HUES48 (cell line): ENCODE data around the gene SYNPO2.
"Not testable (repeated sequence)": the region's sequence is repeated elsewhere in the genome, so short reads cannot be mapped to it uniquely, and the experiment has no call there.

Source experiments
- H3K27ac ChIP-seq: one replicate; pipeline ENCODE4 v1.7.0; 2013; ENCODE audit warnings: low read depth, low read length, inconsistent platforms
- H3K27me3 ChIP-seq: 2 replicates; pipeline ENCODE4 v1.6.1; 2013; ENCODE audit warnings: mild to moderate bottlenecking, low read length; ENCODE audit not compliant: control insufficient read depth, insufficient read depth
- H3K36me3 ChIP-seq: 2 replicates; pipeline ENCODE4 v1.6.1; 2013; ENCODE audit warnings: low read length; ENCODE audit not compliant: control insufficient read depth, insufficient read depth
- H3K4me1 ChIP-seq: 2 replicates; pipeline ENCODE4 v1.6.1; 2013; ENCODE audit warnings: mild to moderate bottlenecking, low read length; ENCODE audit not compliant: control insufficient read depth, insufficient read depth
- H3K4me3 ChIP-seq: 2 replicates; pipeline ENCODE4 v1.5.1; 2013; ENCODE audit warnings: mild to moderate bottlenecking, low read depth, low read length
- H3K9ac ChIP-seq: 2 replicates; pipeline ENCODE4 v1.6.1; 2013; ENCODE audit warnings: mild to moderate bottlenecking, low read depth, low read length, moderate library complexity
- H3K9me3 ChIP-seq: 2 replicates; pipeline ENCODE4 v1.6.1; 2013; ENCODE audit warnings: low read length; ENCODE audit not compliant: control insufficient read depth, insufficient read depth

SYNPO2 gene

GRCh38 chr4:119041396-119041795 is 152.7 kb downstream of the SYNPO2 start:
- H3K27ac ChIP-seq, result peak overlapping the region; percentile 70
- peaks cover 50% of the 10 kb centered on the region for H3K4me1 ChIP-seq
- no peak overlapping the region for H3K4me3 ChIP-seq

DNA sequence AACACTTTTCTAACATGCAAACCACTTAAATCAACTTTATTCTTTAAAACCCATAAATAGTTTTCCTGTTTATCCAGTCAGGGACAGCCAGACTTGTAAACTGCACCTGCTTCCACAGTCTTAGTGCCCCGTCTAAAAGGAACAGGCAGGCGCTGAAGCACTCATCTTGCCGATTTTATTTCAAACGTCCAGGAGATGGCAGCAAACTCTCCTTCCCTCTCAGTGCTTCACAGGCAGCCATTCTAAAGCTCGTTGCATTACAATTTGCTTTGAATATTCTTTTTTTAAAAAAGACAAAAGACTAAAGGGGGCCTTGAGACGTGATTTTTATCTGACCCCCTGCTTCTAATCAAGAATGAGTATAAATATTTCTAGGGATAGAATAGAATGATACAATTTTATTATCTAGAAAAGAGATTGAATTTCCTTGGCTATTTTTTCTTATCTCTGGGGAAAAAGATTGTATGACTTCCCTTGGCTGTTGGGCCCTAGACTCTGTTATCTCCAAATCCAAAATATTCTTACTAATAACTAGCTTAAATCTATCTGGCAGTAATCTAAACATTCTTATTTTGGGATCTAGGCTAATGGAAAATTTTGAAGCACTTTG is 153.4 kb downstream of the SYNPO2 start:
- Histone ChIP-seq H3K36me3 (no peaks in the 10 kb centered on the region), H3K4me3 (no peak overlapping the region), H3K9ac (no peak overlapping the region), H3K4me1 (peaks cover 50% of the 10 kb centered on the region), H3K9me3 (no peaks in the 10 kb centered on the region), H3K27ac (no peak overlapping the region), H3K27me3 (no peaks in the 10 kb centered on the region)

More at GRCh38 chr4:119041396-119041795, 152.7 kb downstream of the SYNPO2 start:
- Histone ChIP-seq H3K9ac (no peak overlapping the region), H3K9me3 (no peaks in the 10 kb centered on the region), H3K36me3 (no peaks in the 10 kb centered on the region), H3K27me3 (no peaks in the 10 kb centered on the region)

- Histone ChIP-seq H3K27ac (no peak overlapping the region), H3K4me3 (no peak overlapping the region), H3K9ac (no peak overlapping the region), H3K4me1 (peaks cover 21% of the 10 kb centered on the region), H3K9me3 (no peaks in the 10 kb centered on the region), H3K27me3 (no peaks in the 10 kb centered on the region), H3K36me3 (no peaks in the 10 kb centered on the region)
Observed at GRCh38 chr4:119046263-119046662, 157.6 kb downstream of the SYNPO2 start.

DNA sequence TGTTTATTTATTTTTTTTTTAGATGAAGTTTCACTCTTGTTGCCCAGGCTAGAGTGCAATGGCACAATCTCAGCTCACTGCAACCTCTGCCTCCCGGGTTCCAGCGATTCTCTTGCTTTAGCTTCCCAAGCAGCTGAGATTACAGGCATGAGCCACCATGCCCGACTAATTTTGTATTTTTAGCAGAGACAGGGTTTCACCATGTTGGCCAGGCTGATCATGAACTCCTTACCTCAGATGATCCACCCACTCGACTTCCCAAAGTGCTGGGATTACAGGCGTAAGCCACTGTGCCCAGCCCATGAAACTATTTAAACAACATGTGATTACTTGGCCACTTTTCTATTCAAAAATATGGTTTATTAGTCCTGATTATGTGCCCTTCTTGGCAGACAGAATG is 158.4 kb downstream of the SYNPO2 start:
- H3K27me3 ChIP-seq, H3K9me3 ChIP-seq, H3K4me3 ChIP-seq, H3K9ac ChIP-seq, H3K27ac ChIP-seq, H3K36me3 ChIP-seq: not testable (repeated sequence)
- H3K4me1 ChIP-seq, result peaks cover 14% of the 10 kb centered on the region

DNA sequence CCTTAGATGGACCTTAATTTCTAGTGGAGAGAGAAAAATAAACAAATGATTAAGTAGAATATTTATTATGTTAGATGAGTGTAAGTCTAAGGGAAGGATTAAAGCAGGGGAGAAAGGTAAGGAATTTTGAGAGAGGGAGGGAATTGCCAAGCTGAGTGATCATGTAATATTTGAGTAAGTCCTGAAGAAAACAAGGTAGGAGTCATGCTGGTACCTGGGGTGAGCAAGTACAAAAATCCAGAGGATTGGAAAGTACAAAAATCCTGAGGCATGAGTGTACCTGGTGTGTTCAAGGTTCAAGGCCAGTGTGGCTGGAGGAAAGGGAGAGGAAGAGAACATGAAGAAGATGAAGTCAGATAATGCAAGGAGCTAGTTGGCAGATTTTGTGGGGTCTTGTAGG is 159.8 kb downstream of the SYNPO2 start:
- H3K4me1 ChIP-seq, result no peaks in the 10 kb centered on the region
- no peak overlapping the region for H3K4me3 ChIP-seq
- no peaks in the 10 kb centered on the region for H3K9me3 ChIP-seq
- H3K27me3 ChIP-seq, result no peaks in the 10 kb centered on the region
- no peak overlapping the region for H3K9ac ChIP-seq
- no peak overlapping the region for H3K27ac ChIP-seq
- H3K36me3 ChIP-seq, result no peaks in the 10 kb centered on the region

GRCh38 chr4:119049342-119049741 is 160.7 kb downstream of the SYNPO2 start:
- no peaks in the 10 kb centered on the region for H3K36me3 ChIP-seq
- H3K27me3 ChIP-seq, result no peaks in the 10 kb centered on the region
- no peak overlapping the region for H3K9ac ChIP-seq
- no peaks in the 10 kb centered on the region for H3K9me3 ChIP-seq
- no peak overlapping the region for H3K27ac ChIP-seq
- no peaks in the 10 kb centered on the region for H3K4me1 ChIP-seq
- H3K4me3 ChIP-seq, result no peak overlapping the region

DNA sequence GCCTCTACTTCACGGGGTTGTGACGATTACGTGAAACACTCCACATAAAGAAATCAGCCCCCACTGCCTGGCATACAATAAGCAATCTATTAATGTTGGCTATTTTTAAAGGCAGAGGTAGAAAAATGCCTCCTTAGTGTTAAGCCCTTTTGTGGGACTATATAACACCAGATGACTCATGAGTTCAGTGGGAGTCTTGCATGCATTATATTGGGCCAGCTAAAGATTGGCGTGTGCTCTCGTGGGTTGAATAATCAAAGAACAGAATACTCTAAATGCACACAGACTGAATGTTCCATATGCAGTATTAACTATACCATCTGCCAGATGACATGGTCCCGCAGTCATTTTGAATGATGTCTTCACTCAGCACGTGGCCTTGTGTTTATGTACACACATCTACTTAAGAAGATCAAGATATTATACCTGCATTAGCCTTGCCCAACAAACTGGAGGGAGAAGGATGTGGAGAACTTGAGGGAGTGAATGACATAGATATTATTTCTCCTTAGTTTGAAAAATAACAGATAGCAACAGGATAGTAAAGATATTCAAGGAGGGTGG is 162.0 kb downstream of the SYNPO2 start:
- Histone ChIP-seq H3K4me3 (no peak overlapping the region), H3K9me3 (no peaks in the 10 kb centered on the region), H3K9ac (no peak overlapping the region), H3K4me1 (no peaks in the 10 kb centered on the region), H3K27ac (no peak overlapping the region), H3K36me3 (no peaks in the 10 kb centered on the region), H3K27me3 (no peaks in the 10 kb centered on the region)

DNA sequence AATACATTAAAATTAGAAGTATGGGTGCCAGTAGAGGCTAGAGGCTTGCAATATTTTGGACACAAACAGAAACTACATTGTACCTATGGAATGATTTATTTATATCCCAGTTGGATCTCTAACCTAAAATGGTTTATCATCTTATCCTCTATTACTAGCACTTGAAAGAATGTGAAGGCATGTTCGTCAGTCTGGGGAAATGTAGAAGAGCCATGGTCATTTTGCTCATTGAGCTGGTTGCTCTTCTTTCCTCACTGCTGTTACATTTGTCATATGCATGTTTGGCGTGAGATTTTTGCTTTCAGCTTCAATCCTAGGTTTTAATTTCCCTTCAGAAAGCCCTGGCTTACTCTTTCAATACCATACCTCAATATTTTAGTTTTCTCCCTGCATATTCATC is 164.6 kb downstream of the SYNPO2 start:
- no peaks in the 10 kb centered on the region for H3K36me3 ChIP-seq
- H3K27me3 ChIP-seq, result no peaks in the 10 kb centered on the region
- no peaks in the 10 kb centered on the region for H3K9me3 ChIP-seq
- H3K4me1 ChIP-seq, result no peaks in the 10 kb centered on the region
- no peak overlapping the region for H3K9ac ChIP-seq
- H3K4me3 ChIP-seq, result no peak overlapping the region
- no peak overlapping the region for H3K27ac ChIP-seq

- no peaks in the 10 kb centered on the region for H3K4me1 ChIP-seq
- H3K9me3 ChIP-seq, result no peaks in the 10 kb centered on the region
- H3K27me3 ChIP-seq, result no peaks in the 10 kb centered on the region
- H3K9ac ChIP-seq, result no peak overlapping the region
- H3K36me3 ChIP-seq, result no peaks in the 10 kb centered on the region
- no peak overlapping the region for H3K4me3 ChIP-seq
- H3K27ac ChIP-seq, result no peak overlapping the region
Observed at GRCh38 chr4:119053997-119054396, 165.3 kb downstream of the SYNPO2 start.

DNA sequence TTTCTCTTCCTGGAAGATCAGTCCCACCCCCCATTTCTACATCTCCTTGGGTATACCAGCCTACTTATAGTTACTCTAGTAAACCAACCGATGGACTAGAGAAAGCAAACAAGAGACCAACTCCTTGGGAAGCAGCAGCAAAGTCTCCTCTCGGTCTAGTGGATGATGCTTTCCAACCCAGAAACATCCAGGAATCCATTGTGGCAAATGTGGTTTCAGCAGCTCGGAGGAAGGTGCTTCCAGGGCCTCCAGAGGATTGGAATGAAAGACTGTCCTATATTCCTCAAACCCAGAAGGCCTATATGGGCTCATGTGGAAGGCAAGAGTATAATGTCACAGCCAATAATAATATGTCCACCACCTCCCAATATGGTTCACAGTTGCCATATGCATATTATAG is 168.8 kb downstream of the SYNPO2 start:
- Histone ChIP-seq H3K9me3 (no peaks in the 10 kb centered on the region), H3K36me3 (no peaks in the 10 kb centered on the region), H3K4me3 (no peak overlapping the region), H3K4me1 (no peaks in the 10 kb centered on the region), H3K27me3 (no peaks in the 10 kb centered on the region), H3K27ac (no peak overlapping the region), H3K9ac (no peak overlapping the region)

- H3K9me3 ChIP-seq, result no peaks in the 10 kb centered on the region
- no peak overlapping the region for H3K4me3 ChIP-seq
- no peaks in the 10 kb centered on the region for H3K36me3 ChIP-seq
- H3K27me3 ChIP-seq, result no peaks in the 10 kb centered on the region
- no peak overlapping the region for H3K9ac ChIP-seq
- no peak overlapping the region for H3K27ac ChIP-seq
- no peaks in the 10 kb centered on the region for H3K4me1 ChIP-seq
Observed at GRCh38 chr4:119059221-119059620, 170.6 kb downstream of the SYNPO2 start.
